K562 treated with DMSO at 1 percent for 4 hours (cell line): ENCODE results near the gene SEC23B. TPM values are rescaled to one million over a fixed set of nuclear protein-coding genes. Genes with fewer than 3 reads are reported as not detected.

Experiments
- total RNA-seq: library from RNA; unstranded; fragments of 300-600 nt; gene quantifications from 2 replicates; pipeline ENCODE4 v1.2.3, GENCODE V29; 2022; ENCODE audit not compliant: insufficient read depth

The SEC23B gene
- 37.5 and 40.1 TPM in 2 replicates for total RNA-seq

GRCh38 chr20:18507218-18508191, at the start of gene SEC23B:
SEC23B (plus strand) TSS chr20:18507940; CDS start chr20:18510836, 2,896 bp downstream.

GRCh38 chr20:18466894-18467730, 40.6 kb upstream of the SEC23B start, which contains the start of the genes DZANK1 and POLR3F:
DZANK1 (minus strand) TSS chr20:18467030; CDS start chr20:18465358, 1,672 bp downstream.
POLR3F (plus strand) TSS chr20:18467390; CDS start chr20:18467507, 117 bp downstream.

DNA sequence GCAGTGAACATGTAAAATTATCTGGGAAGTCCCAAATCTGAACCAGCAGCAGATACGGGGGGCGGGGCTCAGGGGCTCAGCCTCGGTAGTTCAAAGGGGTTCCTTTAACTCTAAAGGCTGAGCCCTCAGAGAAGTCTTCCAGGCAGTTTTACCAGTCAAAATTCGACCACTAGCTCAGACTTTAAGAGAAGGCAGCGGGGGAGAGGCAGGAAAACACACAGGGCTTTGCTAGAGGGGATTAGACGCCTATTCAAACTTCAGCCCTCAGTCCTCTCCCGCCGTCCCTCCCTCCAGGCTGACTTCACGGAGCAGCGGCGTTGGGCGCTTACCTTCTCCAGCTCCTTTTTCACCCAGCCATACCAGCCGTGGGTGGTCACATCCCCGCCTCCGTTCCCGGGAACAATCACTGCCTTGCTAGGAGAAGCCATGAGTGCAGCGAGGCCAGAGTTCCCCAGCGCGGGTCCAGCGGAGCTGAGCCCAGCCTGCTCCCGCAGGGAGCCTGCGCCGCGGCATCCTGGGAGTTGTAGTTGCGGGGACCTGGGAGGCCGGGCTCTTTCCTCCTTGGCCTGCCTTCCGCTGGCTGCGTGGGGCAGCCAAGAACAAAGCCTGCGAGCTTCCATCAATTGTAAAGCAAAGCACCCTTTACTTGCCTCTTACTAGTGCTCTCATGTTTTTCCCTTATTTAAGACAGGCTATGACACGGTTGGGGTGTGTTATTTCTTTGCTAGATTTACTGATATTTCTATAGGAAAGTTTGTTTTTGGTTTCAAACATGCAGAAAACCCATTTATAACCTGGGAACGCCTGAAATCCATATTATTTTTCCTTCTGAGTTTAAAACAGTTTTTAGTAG, 10.8 kb upstream of the SEC23B start, which contains the start of gene RBBP9:
Gene RBBP9, minus strand, starts transcription at position 486 of the 853 bp plus-strand sequence. Its CDS starts 58 bp downstream, at position 428.

DNA sequence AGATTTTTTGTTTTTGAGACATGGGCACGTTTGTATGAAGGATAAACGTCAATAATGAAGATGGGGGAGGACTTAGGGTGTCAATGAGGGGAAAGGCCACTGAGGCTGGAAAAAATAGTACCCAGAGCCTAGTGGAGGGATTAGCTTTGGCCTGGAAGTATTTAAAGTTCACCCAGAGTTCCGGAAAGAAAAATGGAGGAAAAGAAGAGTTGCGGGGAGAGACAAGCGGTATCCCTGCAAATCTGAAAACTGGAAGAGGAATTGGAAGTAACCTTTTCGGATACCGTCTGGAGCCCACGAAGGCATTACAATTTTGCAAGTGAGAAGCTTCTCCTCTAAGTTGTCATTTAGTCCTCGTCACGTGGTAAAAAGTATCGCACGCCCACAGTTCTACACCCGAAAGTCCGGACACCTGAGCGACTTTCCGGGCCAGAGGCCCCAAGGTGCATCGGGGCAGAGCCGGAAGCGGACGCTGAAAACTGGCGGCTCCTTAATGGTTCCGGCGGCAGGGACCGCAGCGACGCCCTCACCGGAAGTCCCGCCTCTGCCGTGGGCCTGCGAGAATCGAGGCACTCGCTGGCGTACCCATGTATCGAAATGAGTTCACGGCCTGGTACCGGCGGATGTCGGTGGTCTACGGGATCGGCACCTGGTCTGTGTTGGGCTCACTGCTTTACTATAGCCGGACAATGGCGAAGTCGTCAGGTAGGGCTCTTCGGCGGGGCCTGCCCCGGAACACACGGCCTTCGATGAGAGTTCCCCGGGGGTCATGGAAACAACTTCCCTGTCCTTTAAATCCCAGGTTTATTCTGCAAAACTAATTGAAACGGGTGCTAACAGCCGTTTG, 59.4 kb downstream of the SEC23B start, which contains the start of gene SMIM26:
Gene SMIM26, plus strand, starts transcription at position 541 of the 847 bp plus-strand sequence. Its CDS starts 47 bp downstream, at position 588.

DNA sequence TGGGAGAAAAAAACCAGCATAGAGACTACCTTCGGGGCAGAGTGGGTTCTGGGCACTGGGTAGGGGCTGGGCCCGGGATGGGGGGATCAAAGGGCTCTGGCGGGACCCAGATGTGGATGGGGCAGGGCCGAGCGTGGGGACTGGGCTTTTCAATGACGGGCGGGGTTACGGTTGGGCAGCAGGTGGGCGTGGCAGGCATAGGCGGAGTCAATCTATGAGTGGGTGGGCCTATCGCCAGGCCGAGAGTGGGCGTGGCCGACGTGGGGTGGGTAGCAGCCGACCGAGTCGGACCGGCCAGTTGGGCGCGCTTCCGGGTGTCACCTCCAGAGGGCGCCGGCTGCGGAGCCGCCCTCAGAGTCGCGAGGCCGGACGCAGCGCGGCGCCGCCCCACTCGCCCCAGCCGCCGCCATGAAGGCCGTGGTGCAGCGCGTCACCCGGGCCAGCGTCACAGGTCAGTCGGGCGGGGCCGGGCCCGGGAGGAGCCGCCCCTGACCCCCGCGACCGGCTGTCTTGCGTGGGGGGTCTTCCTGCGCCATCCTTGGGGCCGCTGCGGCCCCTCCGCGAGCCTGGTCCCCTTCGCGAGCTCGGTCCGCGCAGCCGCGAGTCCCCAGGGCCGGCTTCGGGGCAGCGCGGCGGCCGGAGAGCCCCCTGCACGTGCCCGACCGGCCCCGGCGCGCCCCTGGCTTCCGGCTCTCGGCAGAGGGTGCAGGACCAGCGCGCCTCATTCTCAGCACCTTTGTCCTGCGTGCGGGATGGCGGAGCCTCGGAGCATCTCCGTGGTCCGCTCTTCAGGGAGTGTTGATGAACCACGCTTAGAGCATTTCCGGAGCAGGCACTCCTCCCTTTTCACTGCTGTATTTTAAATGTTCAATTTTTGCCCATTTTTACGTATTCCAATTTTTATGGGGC, 80.2 kb downstream of the SEC23B start, which contains the start of gene DTD1:
Gene DTD1, plus strand, starts transcription at position 390 of the 909 bp plus-strand sequence. Its CDS starts 19 bp downstream, at position 409.

Other genes starting within 250 kb of the SEC23B start
- 4.3 and 4.8 TPM in 2 replicates for gene ZNF133, start 219.4 kb upstream of the SEC23B start, total RNA-seq
- gene DZANK1, start 40.9 kb upstream of the SEC23B start, total RNA-seq: not detected in 2 replicates
- 3.3 and 4.9 TPM in 2 replicates for gene POLR3F, start 40.5 kb upstream of the SEC23B start, total RNA-seq
- gene RBBP9, start 10.7 kb upstream of the SEC23B start, total RNA-seq: 0.50 and 1.3 TPM in 2 replicates
- 43.3 and 71.6 TPM in 2 replicates for gene SMIM26, start 59.5 kb downstream of the SEC23B start, total RNA-seq
- 41.0 and 46.3 TPM in 2 replicates for gene DTD1, start 80.1 kb downstream of the SEC23B start, total RNA-seq